Measurements from ENCODE around the gene CHRNB2.

DNA sequence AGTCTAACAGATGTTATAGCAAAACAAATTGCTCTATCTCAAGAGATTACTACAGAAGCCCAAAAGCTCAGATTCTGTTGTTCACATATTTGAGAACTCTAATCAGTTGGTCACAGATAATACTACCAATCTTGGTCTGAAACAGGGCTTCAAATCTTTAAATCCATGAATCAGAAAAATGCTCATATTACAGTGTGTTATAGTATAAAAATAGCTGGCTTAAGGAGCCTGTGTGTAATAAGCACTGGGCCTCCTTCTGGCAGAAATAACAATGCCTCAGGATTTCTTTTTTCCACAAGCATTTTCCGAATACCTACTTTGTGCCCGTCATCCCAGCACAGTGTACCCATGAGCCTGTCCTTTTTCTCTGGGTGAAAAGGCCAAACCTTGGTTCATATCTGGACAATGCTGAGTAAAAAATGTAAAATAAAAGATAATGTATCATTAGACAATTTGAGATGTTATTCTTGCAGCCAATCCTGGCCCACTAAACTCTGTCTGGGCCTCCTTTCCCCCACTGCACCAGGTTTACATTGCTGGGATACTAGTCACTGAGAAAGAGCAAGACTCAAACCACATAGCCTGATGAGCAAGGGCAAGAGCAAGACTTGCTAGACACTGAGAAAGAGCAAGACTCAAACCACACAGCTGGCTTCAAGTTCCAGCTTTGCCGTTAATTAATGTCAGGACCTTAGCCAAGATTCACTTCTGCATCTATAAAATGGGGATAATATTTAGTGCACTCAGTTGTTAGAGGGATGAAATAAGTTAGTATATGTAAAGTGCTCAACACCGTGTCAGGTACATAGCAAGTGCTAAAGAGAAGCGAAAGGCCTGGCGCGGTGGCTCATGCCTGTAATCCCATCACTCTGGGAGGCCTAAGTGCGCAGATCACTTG lies 57.4 kb downstream of the CHRNB2 start:
- TF ChIP-seq GABPA (IDR thresholded peaks at IDR 0.05; ENCODE audit: borderline replicate concordance, insufficient read depth, low read length) (no peak), SIX5 (IDR thresholded peaks at IDR 0.05; ENCODE audit: low read depth, low read length) (no peak), SP2 (IDR thresholded peaks at IDR 0.05; ENCODE audit: low read length) (no peak), EZH2 (IDR thresholded peaks at IDR 0.05; ENCODE audit: low read depth, low read length, severe bottlenecking) (no peak), POLR2A (IDR thresholded peaks at IDR 0.05; ENCODE audit: control extremely low read depth in 1 of 2, low read depth in 2 of 2, low read length in 2 of 2) (no peak), TCF12 (IDR thresholded peaks at IDR 0.05; ENCODE audit: low read depth, low read length) (no peak), CHD2 (IDR thresholded peaks at IDR 0.05; ENCODE audit: low read length) (no peak)
- TF ChIP-seq, protein P1, sequence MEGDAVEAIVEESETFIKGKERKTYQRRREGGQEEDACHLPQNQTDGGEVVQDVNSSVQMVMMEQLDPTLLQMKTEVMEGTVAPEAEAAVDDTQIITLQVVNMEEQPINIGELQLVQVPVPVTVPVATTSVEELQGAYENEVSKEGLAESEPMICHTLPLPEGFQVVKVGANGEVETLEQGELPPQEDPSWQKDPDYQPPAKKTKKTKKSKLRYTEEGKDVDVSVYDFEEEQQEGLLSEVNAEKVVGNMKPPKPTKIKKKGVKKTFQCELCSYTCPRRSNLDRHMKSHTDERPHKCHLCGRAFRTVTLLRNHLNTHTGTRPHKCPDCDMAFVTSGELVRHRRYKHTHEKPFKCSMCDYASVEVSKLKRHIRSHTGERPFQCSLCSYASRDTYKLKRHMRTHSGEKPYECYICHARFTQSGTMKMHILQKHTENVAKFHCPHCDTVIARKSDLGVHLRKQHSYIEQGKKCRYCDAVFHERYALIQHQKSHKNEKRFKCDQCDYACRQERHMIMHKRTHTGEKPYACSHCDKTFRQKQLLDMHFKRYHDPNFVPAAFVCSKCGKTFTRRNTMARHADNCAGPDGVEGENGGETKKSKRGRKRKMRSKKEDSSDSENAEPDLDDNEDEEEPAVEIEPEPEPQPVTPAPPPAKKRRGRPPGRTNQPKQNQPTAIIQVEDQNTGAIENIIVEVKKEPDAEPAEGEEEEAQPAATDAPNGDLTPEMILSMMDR (IDR thresholded peaks at IDR 0.05; ENCODE audit: control extremely low read depth in 1 of 3, insufficient read depth in 1 of 3, low read depth in 1 of 3, low read length in 3 of 3): no peak
- TF ChIP-seq, protein P2, sequence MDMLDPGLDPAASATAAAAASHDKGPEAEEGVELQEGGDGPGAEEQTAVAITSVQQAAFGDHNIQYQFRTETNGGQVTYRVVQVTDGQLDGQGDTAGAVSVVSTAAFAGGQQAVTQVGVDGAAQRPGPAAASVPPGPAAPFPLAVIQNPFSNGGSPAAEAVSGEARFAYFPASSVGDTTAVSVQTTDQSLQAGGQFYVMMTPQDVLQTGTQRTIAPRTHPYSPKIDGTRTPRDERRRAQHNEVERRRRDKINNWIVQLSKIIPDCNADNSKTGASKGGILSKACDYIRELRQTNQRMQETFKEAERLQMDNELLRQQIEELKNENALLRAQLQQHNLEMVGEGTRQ (IDR thresholded peaks at IDR 0.05; ENCODE audit: low read length): no peak

All from H1 (cell line).